ENCODE measurements around the gene SMG5.
A peak's percentile ranks its signal among the peaks of the same experiment; 100 is the strongest.
"Not testable (repeated sequence)": the region's sequence is repeated elsewhere in the genome, so short reads cannot be mapped to it uniquely, and the experiment has no call there.

SMG5 gene, protein sequence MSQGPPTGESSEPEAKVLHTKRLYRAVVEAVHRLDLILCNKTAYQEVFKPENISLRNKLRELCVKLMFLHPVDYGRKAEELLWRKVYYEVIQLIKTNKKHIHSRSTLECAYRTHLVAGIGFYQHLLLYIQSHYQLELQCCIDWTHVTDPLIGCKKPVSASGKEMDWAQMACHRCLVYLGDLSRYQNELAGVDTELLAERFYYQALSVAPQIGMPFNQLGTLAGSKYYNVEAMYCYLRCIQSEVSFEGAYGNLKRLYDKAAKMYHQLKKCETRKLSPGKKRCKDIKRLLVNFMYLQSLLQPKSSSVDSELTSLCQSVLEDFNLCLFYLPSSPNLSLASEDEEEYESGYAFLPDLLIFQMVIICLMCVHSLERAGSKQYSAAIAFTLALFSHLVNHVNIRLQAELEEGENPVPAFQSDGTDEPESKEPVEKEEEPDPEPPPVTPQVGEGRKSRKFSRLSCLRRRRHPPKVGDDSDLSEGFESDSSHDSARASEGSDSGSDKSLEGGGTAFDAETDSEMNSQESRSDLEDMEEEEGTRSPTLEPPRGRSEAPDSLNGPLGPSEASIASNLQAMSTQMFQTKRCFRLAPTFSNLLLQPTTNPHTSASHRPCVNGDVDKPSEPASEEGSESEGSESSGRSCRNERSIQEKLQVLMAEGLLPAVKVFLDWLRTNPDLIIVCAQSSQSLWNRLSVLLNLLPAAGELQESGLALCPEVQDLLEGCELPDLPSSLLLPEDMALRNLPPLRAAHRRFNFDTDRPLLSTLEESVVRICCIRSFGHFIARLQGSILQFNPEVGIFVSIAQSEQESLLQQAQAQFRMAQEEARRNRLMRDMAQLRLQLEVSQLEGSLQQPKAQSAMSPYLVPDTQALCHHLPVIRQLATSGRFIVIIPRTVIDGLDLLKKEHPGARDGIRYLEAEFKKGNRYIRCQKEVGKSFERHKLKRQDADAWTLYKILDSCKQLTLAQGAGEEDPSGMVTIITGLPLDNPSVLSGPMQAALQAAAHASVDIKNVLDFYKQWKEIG

DNA sequence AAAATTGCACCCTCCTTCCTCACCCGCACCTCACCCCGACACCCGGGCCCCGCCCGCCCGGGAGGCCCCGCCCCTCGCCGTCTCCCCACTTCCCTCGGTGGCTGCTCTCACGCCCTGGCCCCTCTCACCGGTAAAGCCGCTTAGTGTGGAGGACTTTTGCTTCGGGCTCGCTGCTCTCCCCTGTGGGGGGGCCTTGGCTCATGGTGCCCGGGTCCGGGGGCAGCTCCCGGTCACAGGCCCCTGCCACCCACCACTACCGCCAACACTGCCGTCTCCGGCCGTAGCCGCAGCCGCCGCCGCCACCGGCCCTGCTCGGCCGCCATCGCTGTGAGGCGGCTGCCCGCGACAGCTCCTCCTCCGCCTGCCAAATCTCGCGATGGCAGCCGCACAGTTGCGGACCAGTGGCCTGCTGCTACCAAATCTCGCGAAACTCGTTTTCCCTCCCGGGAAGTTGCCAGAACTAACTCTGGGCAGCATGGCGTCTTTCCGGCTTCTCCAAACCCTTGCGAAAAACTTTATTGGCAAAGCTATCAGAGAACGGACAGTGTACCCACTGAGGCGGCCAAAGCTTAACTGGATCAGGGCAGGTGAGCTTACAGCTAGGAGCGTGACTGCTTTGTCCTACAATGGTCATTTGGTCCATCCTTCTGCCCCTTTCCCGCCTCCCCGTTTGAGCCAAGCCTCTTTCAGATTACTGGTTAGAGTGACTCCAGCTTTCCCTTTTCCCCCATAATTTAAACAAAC lies at the start of gene SMG5:
Gene SMG5, minus strand, starts transcription at position 347 of the 744 bp plus-strand sequence. Its CDS starts 145 bp downstream, at position 202.
- peak; percentile 41 to 97 (median 91) for DNase-seq

DNA sequence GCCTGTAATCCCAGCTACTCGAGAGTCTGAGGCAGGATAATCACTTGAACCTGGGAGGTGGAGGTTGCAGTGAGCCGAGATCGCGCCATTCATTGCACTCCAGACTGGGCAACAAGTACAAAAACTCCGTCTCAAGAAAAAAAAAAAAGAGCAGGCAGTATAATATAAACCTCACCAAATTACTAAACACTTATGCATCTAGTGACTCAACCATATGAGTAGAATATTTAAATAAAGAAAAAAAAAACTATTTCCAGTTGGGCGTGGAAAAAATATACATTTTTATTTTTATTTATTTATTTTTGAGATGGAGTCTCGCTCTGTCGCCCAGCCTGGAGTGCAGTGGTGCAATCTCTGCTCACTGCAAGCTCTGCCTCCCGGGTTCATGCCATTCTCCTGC lies 40.6 kb upstream of the SMG5 start:
- not testable (repeated sequence) for DNase-seq

DNA sequence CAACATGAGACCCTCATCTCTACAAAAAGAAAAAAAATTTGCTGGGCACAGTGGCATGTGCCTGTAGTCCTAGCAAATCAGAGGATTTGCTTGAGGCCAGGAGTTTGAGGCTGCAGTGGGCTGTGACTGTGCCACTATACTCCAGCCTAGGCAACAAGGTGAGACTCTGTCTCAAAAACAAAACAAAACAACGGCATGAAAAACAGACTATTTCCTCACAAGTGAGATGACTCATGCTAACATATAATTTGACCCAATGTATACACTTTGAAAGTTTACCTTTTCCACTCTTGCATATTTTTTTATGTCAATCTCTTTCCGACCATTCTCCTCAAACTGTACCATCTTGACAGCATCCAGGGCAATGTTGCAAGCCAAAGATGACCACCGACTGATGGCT lies 37.9 kb upstream of the SMG5 start:
- no peak for DNase-seq

DNA sequence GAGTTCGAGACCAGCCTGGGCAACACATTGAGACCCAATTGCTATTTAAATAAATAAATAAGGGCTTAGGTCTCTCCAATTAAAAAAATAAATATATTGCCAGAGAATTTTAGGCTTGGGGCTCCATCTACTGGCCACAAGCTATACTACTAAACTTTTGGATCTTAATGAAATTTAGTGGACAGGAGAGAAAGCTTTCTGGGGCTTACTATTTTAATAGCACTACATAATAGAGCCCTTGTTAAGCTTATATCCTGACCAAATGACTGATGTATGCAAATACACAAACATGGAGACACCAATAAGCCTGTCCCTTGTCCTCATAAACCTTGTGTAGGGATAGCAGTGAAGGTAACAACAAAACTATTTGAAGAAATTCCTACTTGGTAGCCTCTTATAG lies 37.0 kb upstream of the SMG5 start:
- peak in 1 of 56 donors; percentile 27 for DNase-seq

DNA sequence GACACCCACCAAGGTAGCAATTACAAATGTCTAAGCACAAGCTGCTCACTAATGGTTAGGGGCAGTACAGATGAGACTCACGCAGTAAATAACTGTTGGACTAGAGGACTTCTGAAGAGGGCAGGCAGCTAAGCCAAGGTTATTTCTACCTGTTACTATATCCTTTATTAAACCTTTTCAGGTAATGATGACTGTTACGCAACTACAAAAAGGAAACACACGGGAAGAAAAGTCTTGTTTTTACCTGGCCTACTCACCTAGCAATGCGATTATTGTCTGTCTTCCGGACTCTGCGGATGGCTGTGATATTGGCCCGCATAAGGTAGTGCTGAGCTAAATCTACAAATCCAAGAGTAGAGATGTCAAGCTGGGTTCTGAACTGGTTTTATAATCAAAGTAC lies 34.3 kb upstream of the SMG5 start:
- no peak for DNase-seq

DNA sequence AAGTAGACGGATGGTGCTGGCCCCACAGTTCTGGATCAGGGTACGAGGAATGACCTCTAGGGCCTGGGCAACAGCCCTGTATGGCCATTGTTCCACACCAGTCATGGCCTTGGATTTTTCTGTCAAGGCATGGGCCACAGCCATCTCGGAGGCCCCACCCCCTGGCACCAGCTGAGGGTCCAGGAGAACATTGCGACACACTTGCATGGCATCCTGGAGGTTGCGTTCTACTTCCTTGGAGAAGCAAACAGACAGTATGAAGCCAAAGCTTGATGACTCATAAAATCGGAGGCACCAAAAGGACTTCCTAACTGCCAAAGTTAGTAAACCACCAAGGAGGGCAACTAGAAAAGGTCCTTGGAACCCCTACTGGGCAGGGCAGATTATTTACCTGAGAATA lies 28.3 kb upstream of the SMG5 start:
- no peak for DNase-seq

DNA sequence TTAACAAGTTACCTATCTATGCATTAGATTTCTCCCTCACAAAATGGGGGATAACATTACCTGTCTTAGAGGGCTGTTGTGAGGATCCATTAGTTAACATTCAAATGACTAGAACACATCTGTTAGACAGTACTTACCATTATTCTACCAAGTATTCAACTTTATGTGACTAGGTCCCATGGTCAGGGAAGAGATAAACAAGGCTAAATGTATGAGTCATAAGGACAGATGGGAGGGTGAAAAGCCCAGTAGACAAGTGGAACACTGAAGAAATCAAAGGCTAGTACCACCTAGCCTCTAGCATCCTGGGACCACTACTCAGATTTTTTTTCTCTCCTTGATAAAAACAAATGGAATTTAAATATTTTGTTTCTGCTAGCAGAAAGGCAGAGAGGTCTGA lies 25.5 kb upstream of the SMG5 start:
- no peak for DNase-seq

DNA sequence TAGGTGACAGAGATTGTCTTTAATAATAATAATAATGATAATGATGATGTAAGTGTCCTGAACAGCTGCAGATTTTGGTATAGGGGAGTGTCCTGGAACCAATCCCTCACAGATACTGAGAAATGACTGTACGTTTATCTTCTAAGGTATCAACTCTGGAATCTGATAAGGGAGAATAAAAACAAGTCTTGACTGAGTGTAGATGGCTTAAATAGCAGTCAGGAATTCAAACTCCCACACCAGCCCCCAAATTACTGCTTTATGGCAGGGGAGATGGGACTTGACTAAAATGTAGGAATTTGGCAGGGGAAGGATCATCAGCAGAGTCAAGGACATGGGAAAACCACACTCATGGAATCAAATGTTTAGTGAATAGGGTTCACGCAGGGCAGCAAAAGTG lies 22.6 kb upstream of the SMG5 start:
- no peak for DNase-seq

DNA sequence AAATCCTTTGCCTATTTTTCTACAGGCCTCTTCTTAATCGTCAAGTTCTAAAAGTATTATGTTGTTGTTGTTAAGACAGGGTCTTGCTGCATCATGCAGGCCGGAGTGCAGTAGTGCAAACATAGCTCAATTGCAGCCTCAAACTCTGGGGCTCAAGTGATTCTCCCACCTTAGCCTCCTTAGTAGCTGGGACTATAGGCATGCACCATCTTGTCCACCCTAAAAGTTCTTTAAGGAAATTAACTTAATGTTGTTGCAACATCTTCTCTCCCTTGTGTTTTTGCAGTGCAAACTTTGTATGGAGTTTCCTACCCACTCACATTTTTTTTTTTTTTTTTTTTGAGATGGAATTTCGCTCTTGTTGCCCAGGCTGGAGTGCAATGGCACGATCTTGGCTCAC lies 20.6 kb upstream of the SMG5 start:
- no peak for DNase-seq

DNA sequence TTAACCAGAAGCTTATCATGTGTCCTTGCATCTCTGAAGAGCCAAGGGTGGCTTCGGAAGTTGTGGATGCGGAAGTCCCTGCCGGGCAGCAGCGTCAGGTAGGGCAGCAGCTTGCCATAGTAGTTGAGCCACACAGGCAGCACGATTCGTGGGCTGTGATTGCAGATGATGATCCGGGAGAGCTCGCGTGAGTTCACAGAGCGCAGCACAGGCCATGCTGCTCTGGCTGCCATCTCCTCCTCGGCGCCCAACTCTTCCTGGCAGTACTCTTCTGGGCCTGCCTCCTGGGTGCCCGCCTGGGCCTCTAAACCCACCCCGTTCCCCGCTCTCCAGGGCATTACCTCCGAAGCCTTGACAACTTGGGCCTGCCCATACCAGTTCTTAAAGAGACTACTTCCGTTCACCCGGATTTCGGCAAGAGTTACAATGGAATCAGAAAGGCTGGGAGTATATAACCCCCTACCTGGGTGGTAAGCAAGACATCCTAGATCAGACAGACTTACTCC lies 16.3 kb upstream of the SMG5 start, which contains the start of gene VHLL:
Gene VHLL, minus strand, starts transcription at position 456 of the 506 bp plus-strand sequence. Its CDS starts 118 bp downstream, at position 338.
- DNase-seq, result no peak

DNA sequence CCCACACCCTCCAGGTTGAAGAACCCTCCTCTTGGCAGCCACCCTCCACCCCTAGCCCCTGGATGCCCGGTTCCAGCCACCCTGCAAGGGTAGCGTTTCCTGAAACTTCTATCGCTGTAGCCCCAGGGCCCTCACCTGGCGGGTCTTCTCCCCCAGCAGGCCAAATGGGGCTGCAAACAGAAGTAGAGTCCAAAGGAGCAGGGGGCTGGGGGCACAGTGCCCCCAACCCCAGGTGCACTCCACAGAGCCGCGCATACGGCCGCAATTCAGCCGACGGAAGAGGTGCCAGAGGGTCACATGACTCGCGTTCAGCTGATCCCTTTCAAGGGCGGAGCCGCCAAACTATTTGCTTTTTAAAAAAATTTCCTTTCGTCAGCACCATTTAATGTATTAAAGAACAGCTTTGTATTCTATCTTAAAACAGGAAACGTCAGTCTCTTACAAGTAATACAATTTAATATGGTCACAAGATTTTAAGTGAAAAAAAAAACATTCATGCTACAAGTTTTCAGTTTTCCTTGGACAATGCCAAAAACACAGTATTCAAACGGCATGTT lies 12.8 kb upstream of the SMG5 start, which contains the start of gene GLMP:
Gene GLMP, minus strand, starts transcription at position 289 of the 557 bp plus-strand sequence. Its CDS starts 34 bp downstream, at position 255.
- DNase-seq, result peak in 41 of 56 donors; percentile 2 to 76 (median 41)

DNA sequence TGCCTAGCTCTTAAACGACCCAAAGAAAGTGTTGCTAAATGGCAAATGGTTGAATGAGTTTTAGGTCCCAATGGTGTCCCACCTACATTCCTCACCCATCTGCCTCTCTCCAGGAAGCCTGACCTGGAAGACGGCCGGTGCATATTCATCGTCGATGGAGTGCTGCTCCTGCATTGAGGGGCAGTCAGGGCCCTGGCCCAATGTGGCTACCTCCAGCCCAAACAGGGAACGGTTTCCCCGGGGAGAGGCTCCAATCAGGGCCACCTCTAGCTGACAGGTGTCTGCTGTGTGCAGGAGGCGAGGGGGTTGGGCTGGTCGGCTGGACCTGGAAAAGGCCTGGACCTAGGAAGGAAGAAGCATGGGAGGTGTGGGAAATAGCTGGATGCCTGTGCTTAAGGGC lies 11.3 kb upstream of the SMG5 start:
- no peak for DNase-seq

DNA sequence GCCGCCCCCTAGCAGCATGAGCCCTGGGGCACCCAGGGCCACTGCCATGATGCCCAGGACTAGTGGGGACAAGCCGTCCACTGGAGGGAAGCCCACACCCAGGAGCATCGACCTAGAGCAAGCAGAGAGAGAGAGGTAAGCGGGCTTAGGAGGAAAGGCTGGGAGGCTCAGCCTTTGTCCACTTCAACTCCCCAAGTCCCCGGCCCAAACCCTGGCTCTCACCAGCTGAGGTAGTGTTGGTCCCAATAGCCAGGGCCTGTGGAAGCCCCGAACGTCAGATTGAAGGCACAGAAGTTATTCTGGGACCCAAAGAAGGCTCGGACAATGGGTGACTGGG lies 10.4 kb upstream of the SMG5 start:
- DNase-seq, result no peak

DNA sequence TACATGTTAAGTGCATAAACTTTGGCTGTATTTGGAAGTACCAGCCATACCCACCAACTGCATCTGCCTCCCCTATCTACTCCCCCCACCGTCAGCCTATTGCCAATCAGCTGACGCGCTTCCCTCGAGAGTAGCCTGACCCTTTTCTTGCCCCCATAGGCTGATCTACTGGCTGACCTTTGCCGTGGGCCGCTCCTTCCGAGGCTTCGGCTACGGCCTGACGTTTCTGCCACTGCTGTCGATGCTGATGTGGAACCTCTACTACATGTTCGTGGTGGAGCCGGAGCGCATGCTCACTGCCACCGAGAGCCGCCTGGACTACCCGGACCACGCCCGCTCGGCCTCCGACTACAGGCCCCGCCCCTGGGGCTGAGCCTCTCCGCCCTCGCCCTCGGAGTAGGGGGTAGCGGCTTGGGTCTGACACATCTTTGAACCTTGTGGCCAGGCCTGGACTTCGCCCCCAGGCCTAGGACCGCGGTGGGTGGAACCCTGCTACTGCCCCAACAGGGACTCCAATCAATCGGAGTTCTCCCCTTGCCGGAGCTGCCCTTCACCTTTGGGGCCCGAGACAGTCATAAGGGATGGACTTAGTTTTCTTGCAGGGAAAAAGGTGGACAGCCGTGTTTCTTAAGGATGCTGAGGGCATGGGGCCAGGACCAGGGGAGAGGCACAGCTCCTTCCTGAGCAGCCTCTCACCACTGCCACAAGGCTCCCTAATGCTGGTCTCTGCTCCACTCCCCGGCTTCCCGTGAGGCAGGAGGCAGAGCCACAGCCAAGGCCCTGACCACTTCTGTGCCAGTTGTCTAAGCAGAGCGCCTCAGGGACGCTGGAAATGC lies 8.8 kb upstream of the SMG5 start:
- peak; percentile 15 to 89 (median 72) for DNase-seq

DNA sequence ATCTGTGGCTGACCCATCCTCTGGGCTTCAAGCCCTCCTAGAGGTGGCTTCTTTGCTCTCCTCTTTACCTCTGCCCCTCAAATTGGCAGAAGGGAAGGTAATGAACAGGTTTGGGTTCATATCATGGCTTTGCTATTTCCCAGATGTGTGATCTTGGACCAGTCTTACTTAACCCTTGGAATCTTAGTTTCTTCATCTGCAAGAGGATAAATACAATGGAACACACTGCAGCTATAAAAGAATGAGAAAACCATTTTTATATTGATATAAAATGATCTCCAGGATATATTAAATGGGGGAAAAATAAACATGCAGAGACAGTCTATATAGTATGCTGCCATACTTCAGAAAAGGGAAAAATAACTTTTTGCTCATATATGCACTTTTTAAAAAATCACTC lies 7.2 kb upstream of the SMG5 start:
- no peak for DNase-seq

DNA sequence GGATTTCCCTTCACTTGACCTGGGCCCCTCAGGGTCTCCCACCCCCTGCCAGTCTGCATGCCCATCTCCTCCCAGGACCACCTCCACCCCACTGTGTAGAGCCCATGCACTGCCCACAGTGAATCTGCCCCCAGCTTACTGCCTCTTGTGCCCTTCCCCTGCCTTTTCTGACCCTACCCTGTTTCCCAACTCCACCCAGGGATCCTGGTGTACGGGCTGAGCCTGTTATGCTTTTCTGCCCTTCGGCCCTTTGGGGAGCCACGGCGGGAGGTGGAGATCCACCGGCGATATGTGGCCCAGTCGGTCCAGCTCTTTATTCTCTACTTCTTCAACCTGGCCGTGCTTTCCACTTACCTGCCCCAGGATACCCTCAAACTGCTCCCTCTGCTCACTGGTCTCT lies 3.4 kb upstream of the SMG5 start:
- no peak for DNase-seq

DNA sequence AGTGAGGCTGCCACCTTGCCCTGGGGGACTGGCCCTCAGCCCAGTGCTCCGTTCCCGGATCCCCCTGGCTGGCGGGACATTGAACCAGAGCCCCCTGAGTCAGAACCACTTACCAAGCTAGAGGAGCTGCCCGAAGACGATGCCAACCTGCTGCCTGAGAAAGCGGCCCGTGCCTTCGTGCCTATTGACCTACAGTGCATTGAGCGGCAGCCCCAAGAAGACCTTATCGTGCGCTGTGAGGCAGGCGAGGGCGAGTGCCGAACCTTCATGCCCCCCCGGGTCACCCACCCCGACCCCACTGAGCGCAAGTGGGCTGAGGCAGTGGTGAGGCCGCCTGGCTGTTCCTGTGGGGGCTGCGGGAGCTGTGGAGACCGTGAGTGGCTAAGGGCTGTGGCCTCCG lies 2.8 kb upstream of the SMG5 start:
- no peak for DNase-seq

DNA sequence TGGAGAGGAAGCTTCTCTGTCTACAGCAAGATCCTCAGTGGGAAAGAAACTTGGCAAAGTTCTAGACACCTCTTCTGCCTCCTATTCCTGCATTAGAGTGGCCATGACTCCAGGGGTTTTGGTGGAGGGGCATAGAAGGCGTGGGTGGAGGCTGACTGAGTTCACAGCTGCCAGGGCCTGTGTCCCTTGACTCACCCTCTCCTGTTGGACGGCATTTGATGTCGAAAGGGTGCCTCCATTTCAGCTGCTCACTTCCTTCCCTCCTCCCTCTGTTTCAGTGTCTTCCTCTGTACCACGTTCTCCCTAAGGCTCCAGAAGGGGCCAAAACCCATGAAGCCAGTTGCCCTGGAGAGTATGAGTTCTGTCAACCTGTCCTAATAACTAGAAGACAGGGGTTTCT lies 2.1 kb upstream of the SMG5 start:
- no peak for DNase-seq

DNA sequence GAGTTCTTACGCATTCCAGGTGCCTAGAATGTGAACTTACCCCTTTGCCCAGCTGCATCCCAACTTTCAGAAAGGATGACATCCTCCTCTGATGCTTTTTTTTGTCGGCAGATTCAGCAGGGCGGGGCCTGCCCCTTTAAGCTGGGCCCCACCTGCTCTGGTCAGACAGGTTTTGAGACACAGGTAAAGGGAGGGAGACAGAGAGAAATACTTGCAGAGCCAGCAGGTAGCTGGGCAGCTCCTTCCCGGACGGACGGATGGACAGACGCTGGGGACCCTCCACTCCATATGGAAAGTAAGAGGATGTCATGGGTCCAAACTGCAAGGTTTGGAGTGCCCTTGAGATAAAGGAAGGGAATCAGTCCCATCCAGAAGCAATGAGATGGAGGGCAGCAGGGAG lies 1.5 kb upstream of the SMG5 start, which contains the start of gene TMEM79:
Gene TMEM79, plus strand, starts transcription at position 214 of the 400 bp plus-strand sequence. CDS start 902 bp downstream, outside the sequence.
- no peak for DNase-seq

DNA sequence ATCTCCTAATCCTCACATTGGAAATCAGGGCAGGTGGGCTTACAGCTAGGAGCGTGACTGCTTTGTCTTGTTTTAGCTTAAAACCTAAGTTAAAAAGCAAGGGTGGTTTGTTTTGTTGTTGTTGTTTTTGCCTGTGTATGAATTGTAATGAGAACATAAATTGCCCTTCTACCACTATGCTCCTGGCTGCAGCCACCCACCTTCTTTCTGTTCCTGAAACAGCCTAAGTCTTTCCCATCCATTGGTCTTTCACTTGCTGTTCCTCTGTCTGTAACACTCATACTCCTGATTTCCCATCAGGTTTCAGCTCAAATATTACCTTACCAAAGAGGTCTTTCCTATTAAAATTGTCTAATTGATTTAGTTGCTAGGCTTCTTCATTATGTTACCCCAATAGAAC lies 896 bp upstream of the SMG5 start:
- no peak for DNase-seq

Data from amygdala (tissue), 56 donors.